Gastrocnemius medialis (tissue), 4 donors: ENCODE results near the gene NRN1. TPM values are rescaled to one million over a fixed set of nuclear protein-coding genes. Genes with fewer than 3 reads are reported as not detected.
A peak's percentile ranks its signal among the peaks of the same experiment; 100 is the strongest.

Source experiments
- ATAC-seq, 2 donors: fragments of 150-250 bp; one replicate each; pipeline ENCODE4 v1.9.1; 2016
- DNase-seq, 2 donors: peaks; one replicate each; pipeline ENCODE4 v3.0.0-alpha.2; 2019
- H3K27ac ChIP-seq, 4 donors: fragments of 200-600 bp; sonication (generic); 1 replicate in 1 of 4; 2 replicates in 3 of 4; pipeline ENCODE4 v1.5.1; 2016 to 2018; ENCODE audit warnings: mild to moderate bottlenecking in 2 of 4, moderate library complexity in 1 of 4
- H3K27me3 ChIP-seq, 3 donors: fragments of 200-600 bp; sonication (generic) in 2 of 3; 1 replicate in 1 of 3; 2 replicates in 2 of 3; pipeline versions ENCODE4 v1.5.1 to v1.6.0; 2016 to 2019; ENCODE audit warnings: mild to moderate bottlenecking in 1 of 3, moderate library complexity in 1 of 3
- H3K36me3 ChIP-seq, 2 donors: fragments of 200-600 bp; sonication (generic) in 1 of 2; one replicate each; pipeline ENCODE4 v1.5.1; 2017 to 2018
- H3K4me1 ChIP-seq, 2 donors: fragments of 200-600 bp; sonication (generic) in 1 of 2; one replicate each; pipeline ENCODE4 v1.5.1; 2016 to 2017; ENCODE audit warnings: mild to moderate bottlenecking in 2 of 2
- H3K4me3 ChIP-seq, 4 donors: fragments of 200-600 bp; sonication (generic) in 3 of 4; 1 replicate in 1 of 4; 2 replicates in 3 of 4; pipeline ENCODE4 v1.5.1; 2016 to 2019; ENCODE audit warnings: mild to moderate bottlenecking in 2 of 4
- H3K9me3 ChIP-seq, 3 donors: fragments of 200-600 bp; sonication (generic) in 2 of 3; 1 replicate in 1 of 3; 2 replicates in 2 of 3; pipeline ENCODE4 v1.5.1; 2016 to 2019
- POLR2A ChIP-seq, 2 donors: fragments of 450-650 bp; IDR thresholded peaks; one replicate each; pipeline ENCODE4 v1.6.1; 2017; ENCODE audit warnings: antibody characterized with exemption in 2 of 2, mild to moderate bottlenecking in 2 of 2, moderate library complexity in 2 of 2
- in situ Hi-C, 4 donors: fragments of 200-750 bp; cut with MboI; loops; one replicate each; pipeline versions ENCODE4 v1.15.0 to v1.8.0; 2017; ENCODE audit warnings: low sequenced_read_pairs in 4 of 4
- intact Hi-C: fragments of 100-400 bp; cut with DNase I; formaldehyde crosslinking; loops from one replicate; pipeline ENCODE4 v1.15.1; 2023; ENCODE audit warnings: low total_unique reads
- total RNA-seq, 4 donors: library from RNA; depleted of rRNA; stranded (reverse); fragments of >200 nt; gene quantifications; one replicate each; pipeline versions ENCODE4 v1.1.0 to v1.2.3, GENCODE V29; 2016
- TF ChIP-seq, protein P1 (sequence below), 5 experiments: fragments of 450-650 bp in 3 of 5; fragments of 200-600 bp in 2 of 5; sonication (generic) in 2 of 5; IDR thresholded peaks in 4 of 5; conservative IDR thresholded peaks in 1 of 5; 1 replicate in 4 of 5; 2 replicates in 1 of 5; pipeline ENCODE4 v1.5.1; 2016 to 2019; ENCODE audit warnings: antibody characterized with exemption in 5 of 5, mild to moderate bottlenecking in 3 of 5, moderate library complexity in 3 of 5

Gene NRN1
- total RNA-seq, 4 donors from 2014 or later: 6.4 to 9.9 (median 6.8) TPM

DNA sequence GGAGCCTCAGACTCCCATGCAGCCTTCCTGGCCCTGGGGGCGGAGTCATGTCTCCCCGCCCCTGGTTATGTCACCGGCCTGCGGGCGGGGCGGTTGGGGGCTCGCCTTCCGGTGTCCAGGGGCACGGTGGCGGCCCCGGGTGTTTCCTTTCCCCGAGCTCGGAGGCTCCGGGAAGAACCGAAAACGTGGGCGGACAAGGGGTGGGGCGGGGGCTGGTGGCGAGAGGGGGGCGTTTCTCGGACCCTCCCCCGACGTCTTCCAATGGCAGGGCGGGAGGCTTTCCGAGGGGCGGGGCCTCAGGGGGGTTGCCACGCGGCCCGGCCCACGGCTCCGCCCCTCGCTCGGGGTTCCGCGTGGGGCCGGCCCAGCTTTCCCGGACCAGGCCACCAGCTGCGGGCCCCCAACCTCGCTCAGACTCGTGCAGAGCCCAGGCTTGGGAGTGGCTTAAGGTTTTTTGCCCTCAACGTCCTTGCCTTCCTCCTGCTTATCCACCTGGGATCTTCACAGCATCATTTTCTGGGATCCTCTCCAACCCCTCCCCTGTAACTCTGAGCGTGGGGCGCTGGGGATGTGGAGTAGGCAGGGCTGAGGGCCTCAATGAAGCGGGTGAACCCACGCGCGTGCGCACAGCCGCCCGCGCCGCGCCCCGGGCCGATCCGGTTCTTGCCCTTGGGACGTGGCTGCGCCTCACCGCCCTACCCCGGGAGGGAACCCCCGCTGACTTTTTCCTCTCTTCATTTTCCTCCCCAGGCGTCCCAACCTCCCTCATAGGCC lies 2.1 kb upstream of the NRN1 start:
- H3K27ac ChIP-seq: peak overlapping the region; percentile 65 to 79 (median 73)
- TF ChIP-seq, protein P1, sequence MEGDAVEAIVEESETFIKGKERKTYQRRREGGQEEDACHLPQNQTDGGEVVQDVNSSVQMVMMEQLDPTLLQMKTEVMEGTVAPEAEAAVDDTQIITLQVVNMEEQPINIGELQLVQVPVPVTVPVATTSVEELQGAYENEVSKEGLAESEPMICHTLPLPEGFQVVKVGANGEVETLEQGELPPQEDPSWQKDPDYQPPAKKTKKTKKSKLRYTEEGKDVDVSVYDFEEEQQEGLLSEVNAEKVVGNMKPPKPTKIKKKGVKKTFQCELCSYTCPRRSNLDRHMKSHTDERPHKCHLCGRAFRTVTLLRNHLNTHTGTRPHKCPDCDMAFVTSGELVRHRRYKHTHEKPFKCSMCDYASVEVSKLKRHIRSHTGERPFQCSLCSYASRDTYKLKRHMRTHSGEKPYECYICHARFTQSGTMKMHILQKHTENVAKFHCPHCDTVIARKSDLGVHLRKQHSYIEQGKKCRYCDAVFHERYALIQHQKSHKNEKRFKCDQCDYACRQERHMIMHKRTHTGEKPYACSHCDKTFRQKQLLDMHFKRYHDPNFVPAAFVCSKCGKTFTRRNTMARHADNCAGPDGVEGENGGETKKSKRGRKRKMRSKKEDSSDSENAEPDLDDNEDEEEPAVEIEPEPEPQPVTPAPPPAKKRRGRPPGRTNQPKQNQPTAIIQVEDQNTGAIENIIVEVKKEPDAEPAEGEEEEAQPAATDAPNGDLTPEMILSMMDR (IDR thresholded peaks at IDR 0.05 in 4 of 5, conservative IDR thresholded peaks at IDR 0.05 in 1 of 5): no peak
- peak in 1 of 2 donors; percentile 31 for TF ChIP-seq POLR2A (IDR thresholded peaks at IDR 0.05)
- in situ Hi-C loops: loop anchor here in 1 of 4 donors (25.0 kb wide), 1 partner anchor 547 kb away; no protein-coding TSS in a partner anchor
- no peaks in the 10 kb centered on the region for H3K9me3 ChIP-seq
- peaks cover 34 to 38% of the 10 kb centered on the region in 2 donors for H3K4me1 ChIP-seq
- DNase-seq (no peak), ATAC-seq (peak; percentile 53)
- no peaks in the 10 kb centered on the region for H3K36me3 ChIP-seq
- H3K4me3 ChIP-seq: peak overlapping the region; percentile 47 to 66 (median 54)
- intact Hi-C loops: loop anchor here (5.0 to 10.0 kb wide), 2 partner anchors 264 to 537 kb away; no protein-coding TSS in a partner anchor
- H3K27me3 ChIP-seq: peaks cover 66 to 86% (median 71%) of the 10 kb centered on the region in 3 donors

DNA sequence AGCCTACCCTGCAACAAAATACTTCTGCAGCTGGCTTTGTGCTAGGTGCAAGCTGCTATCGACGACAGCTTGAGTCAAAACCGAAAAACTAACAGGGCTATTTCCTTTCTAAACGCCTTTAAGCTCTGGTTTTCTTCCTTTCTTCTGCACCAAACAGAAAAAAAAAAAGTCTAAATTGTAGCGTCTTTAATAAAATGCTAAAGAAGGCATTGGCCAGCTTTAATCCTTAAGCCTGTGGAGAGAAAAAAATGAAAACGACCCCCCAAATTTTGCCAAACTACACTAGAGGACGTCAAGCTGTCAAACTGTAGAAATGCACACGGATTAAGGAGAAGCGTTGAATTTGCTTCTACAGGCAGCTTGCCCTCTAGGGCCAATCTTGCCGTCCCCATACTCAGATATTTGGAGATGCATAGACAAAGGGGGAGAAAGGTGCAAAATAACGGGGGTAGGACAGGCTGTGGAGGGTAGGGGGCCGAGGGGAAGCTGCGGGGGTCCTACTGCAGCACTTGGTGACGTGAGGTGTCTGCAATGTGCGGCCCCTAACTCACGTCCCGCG lies 1.4 kb upstream of the NRN1 start:
- intact Hi-C loops: loop anchor here (5.0 to 10.0 kb wide), 2 partner anchors 263 to 536 kb away; no protein-coding TSS in a partner anchor
- in situ Hi-C loops: loop anchor here in 1 of 4 donors (25.0 kb wide), 1 partner anchor 546 kb away; no protein-coding TSS in a partner anchor
- Histone ChIP-seq H3K9me3 (no peaks in the 10 kb centered on the region), H3K4me1 (peaks cover 38 to 39% of the 10 kb centered on the region in 2 donors), H3K27me3 (peaks cover 73 to 89% (median 77%) of the 10 kb centered on the region in 3 donors), H3K36me3 (no peaks in the 10 kb centered on the region), H3K4me3 (peak overlapping the region; percentile 47 to 66 (median 54)), H3K27ac (peak overlapping the region; percentile 65 to 79 (median 73))
- TF ChIP-seq POLR2A (IDR thresholded peaks at IDR 0.05): no peak
- TF ChIP-seq, protein P1 (IDR thresholded peaks at IDR 0.05 in 4 of 5, conservative IDR thresholded peaks at IDR 0.05 in 1 of 5): no peak
- ATAC-seq (no peak), DNase-seq (no peak)

DNA sequence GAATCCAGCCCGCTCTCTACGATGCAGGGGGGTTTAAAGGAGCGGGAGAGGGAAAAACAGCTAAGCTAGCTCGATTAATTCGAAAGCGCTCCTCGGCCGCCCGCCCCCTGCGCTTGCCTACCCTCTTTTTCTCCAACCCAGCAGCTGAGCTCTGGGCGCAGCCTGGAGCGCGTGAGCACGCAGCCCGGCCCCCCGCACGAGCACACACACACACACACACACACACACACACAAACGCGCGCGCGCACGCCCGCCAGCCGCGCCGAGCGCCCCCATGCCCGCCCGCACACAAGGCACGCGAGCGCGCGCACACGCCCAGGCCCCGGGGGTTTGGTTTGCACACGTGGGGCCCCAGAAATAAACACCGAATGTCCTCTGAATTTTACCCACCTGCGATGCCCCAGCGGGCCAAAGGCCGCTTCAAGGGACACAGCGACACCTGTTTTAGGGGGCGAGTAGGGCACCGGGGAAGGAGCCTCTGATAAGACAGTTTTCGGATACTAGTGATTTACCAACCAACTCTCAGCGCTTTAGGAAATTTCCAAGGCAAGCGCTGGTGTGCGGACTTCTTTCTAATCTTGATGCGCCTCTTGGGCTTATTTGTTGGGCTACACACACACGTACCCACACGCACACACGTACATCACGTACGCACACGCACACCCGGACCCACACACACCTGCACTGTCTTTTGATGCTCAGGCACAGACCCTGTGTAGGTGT lies 802 bp upstream of the NRN1 start:
- TF ChIP-seq, protein P1 (IDR thresholded peaks at IDR 0.05 in 4 of 5, conservative IDR thresholded peaks at IDR 0.05 in 1 of 5): peak in 2 of 5 experiments; percentile 11 to 26
- no peak for TF ChIP-seq POLR2A (IDR thresholded peaks at IDR 0.05)
- peak in 1 of 2 donors; percentile 19 for ATAC-seq
- peaks cover 38 to 44% of the 10 kb centered on the region in 2 donors for H3K4me1 ChIP-seq
- H3K27me3 ChIP-seq: peaks cover 79 to 95% (median 84%) of the 10 kb centered on the region in 3 donors
- in situ Hi-C loops: loop anchor here in 1 of 4 donors (25.0 kb wide), 1 partner anchor 545 kb away; no protein-coding TSS in a partner anchor
- no peak for DNase-seq
- H3K9me3 ChIP-seq: no peaks in the 10 kb centered on the region
- peak overlapping the region; percentile 65 to 79 (median 73) for H3K27ac ChIP-seq
- intact Hi-C loops: loop anchor here (5.0 to 10.0 kb wide), 2 partner anchors 263 to 535 kb away; no protein-coding TSS in a partner anchor
- peak overlapping the region; percentile 47 to 66 (median 54) for H3K4me3 ChIP-seq
- no peaks in the 10 kb centered on the region for H3K36me3 ChIP-seq

DNA sequence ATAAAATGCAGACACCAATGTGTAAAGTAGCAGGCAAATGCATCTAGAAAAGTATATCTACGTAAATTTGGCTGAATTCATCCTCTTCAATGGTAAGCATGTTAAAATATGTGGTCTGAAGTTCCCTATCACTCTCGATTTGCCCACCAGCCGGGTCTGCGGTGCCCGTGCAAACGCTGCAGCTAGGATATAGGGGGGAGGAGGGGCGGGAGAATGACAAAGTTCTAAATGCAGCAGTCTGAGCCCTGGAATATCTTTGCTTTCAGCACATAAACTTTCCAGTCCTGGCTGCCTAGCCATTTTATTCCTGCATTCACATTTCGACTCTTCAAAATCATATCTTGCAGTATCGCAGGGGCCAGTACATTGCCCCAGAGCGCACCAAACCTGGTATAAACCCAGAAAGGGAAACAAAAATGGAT lies 708 bp downstream of the NRN1 start:
- peaks cover 38 to 44% of the 10 kb centered on the region in 2 donors for H3K4me1 ChIP-seq
- intact Hi-C loops: loop anchor here (5.0 to 10.0 kb wide), 2 partner anchors 261 to 534 kb away; no protein-coding TSS in a partner anchor
- in situ Hi-C loops: loop anchor here in 1 of 4 donors (25.0 kb wide), 1 partner anchor 544 kb away; no protein-coding TSS in a partner anchor

More for the DNA sequence above, 708 bp downstream of the NRN1 start:
- no peaks in the 10 kb centered on the region for H3K9me3 ChIP-seq
- no peak for ATAC-seq
- peak overlapping the region; percentile 47 to 66 (median 54) for H3K4me3 ChIP-seq
- peak overlapping the region; percentile 65 to 79 (median 73) for H3K27ac ChIP-seq
- TF ChIP-seq, protein P1 (IDR thresholded peaks at IDR 0.05 in 4 of 5, conservative IDR thresholded peaks at IDR 0.05 in 1 of 5): no peak
- no peak for TF ChIP-seq POLR2A (IDR thresholded peaks at IDR 0.05)
- H3K27me3 ChIP-seq: peaks cover 92 to 99% (median 94%) of the 10 kb centered on the region in 3 donors
- H3K36me3 ChIP-seq: no peaks in the 10 kb centered on the region
- no peak for DNase-seq
